Activated CD4-positive, alpha-beta T cell treated with anti-CD3 and anti-CD28 coated beads, Interleukin-2, Interleukin-6, amounts not matched to agents 100 ng/mL and 50 ng/mL, durations not matched to agents 16 hours and 8 hours (primary cell): Measurements from ENCODE around the gene ZMYND19.
"Not testable (repeated sequence)": the region's sequence is repeated elsewhere in the genome, so short reads cannot be mapped to it uniquely, and the experiment has no call there.

Experiments
- DNase-seq: peaks from one replicate; pipeline ENCODE4 v3.0.0-alpha.2; 2020

ZMYND19 gene

GRCh38 chr9:137553654-137554053, 36.7 kb downstream of the ZMYND19 start:
- not testable (repeated sequence) for DNase-seq

- no peak for DNase-seq
These were observed 38.1 kb downstream of the ZMYND19 start for GRCh38 chr9:137552022-137552768.

DNA sequence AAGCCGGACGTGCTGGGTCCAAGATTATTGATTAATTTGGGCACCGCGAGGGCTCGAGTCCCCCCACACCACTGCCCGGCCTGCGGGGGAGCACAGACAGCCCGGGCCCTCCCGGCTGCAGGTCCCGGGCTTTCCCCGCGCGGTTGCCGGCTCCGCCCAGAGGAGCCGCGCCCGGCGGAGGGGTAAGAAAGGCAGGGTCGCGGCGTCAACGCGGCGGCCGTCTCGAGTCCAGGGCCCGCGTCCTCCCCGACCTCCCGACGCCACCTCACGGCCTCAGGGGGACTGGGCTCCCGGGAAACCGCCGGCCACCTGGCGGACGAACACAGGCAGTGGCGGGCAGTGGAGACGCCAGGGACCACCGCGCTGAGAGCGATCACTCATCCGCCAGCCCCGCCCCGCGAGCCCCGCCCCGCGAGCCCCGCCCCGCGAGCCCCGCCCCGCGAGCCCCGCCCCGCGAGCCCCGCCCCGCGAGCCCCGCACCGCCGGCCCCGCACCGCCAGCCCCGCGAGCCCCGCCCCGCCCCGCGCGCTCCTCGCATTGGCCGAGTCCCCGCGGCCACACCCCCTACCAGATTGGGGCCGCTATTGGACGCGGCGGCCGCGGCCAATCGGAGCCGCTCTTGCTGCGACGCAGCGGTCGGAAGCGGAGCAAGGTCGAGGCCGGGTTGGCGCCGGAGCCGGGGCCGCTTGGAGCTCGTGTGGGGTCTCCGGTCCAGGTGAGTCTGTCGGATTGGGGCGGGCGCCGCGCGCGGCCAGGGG, 38.9 kb downstream of the ZMYND19 start, which contains the start of gene MRPL41:
MRPL41 (plus strand) TSS at position 616 of the 758 bp plus-strand sequence. CDS start 203 bp downstream, outside the sequence.
- peak; percentile 94 for DNase-seq

- DNase-seq, result not testable (repeated sequence)
These were observed 39.4 kb downstream of the ZMYND19 start for GRCh38 chr9:137550958-137551263.

DNA sequence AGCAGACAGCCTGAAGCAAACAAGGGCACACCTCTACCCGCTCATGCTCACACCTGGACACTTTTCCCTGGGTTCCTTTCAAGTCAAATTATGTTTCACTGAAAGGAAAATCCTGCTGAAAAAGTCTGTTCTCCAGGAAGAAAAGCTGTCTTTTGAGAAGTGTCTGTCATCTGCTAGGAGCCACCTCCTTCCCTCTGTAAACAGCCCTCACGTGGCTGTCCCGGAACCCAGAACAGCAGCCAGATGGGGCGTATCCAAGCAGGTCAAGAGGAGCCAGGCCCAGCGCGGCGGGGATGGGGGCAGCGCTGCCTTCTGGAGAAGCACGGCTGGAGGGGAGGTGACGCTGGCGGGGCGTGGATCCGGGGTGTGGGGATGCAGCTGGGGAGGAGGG, 40.1 kb downstream of the ZMYND19 start, which contains the start of gene PNPLA7:
PNPLA7 (minus strand) TSS at position 172 of the 391 bp plus-strand sequence. CDS start 205 bp downstream, outside the sequence.
- peak; percentile 51 for DNase-seq

GRCh38 chr9:137547687-137548543, 42.4 kb downstream of the ZMYND19 start:
- no peak for DNase-seq

- DNase-seq, result no peak
These were observed 45.2 kb downstream of the ZMYND19 start for GRCh38 chr9:137545123-137545522.

DNA sequence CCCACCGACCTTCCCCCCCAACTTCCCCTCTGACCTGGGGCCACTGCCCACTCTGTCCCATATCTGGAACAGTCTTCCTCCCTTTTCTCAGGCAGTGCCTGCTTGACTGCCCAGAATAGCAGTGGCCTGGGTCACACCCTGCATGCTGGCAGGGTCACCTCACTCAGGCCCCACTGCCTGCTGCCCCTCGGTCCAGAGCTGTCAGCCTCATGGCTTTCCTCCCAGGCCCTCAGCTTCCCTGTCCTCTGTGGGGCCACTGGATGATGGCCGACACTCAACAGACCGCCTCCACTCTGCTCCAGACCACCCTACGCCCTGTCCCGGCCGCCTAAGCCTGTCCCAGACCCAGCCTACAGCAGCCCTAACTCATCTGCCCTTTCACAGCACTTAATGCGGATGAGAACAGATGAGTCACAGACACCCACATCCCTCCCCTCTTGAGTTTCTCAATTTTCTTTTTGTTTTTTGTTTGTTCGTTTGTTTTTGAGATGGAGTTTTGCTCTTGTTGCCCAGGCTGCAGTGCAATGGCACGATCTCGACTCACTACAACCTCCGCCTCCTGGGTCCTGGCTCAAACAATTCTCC, 46.0 kb downstream of the ZMYND19 start:
- no peak for DNase-seq

- no peak for DNase-seq
These were observed 46.9 kb downstream of the ZMYND19 start for GRCh38 chr9:137543237-137543963.

- no peak for DNase-seq
These were observed 47.8 kb downstream of the ZMYND19 start for GRCh38 chr9:137542486-137542885.

- no peak for DNase-seq
These were observed 49.8 kb downstream of the ZMYND19 start for GRCh38 chr9:137540536-137540935.

DNA sequence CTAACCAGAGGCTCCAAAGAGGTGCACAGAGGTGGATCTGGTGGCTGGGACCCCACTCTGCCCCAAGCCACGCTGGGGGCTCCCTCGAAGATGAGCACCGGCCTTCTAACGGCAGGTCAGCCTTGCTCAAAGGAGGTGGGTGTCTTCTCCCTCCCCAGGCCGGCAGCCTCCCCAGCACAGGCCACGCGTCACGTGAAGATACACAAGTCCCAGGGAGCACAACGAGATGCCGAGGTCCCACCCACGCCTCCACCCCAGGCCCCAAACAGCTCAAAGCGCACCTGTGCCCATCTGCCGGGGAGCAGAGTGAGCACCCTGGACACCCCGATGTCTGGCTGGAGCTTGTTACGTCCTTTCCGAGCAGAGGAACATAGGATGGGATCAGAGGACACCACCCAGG, 52.3 kb downstream of the ZMYND19 start:
- no peak for DNase-seq

- DNase-seq, result peak; percentile 10
These were observed 53.6 kb downstream of the ZMYND19 start for GRCh38 chr9:137536594-137537131.

DNA sequence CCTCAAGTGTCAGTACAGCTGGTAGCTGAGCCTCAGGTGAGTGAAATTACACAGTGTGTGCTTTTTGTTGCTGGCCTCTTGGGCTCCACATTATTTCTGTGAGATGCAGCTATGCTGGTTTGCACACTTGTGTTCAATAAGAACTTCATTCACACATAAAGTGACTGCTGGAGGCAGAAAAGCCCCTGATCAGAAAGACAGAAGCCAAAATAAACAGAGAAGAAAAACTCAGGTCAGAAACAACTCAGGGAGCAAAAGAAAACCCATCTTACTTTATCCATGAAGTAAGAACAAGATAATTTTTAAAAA, 55.2 kb downstream of the ZMYND19 start:
- DNase-seq, result no peak

DNA sequence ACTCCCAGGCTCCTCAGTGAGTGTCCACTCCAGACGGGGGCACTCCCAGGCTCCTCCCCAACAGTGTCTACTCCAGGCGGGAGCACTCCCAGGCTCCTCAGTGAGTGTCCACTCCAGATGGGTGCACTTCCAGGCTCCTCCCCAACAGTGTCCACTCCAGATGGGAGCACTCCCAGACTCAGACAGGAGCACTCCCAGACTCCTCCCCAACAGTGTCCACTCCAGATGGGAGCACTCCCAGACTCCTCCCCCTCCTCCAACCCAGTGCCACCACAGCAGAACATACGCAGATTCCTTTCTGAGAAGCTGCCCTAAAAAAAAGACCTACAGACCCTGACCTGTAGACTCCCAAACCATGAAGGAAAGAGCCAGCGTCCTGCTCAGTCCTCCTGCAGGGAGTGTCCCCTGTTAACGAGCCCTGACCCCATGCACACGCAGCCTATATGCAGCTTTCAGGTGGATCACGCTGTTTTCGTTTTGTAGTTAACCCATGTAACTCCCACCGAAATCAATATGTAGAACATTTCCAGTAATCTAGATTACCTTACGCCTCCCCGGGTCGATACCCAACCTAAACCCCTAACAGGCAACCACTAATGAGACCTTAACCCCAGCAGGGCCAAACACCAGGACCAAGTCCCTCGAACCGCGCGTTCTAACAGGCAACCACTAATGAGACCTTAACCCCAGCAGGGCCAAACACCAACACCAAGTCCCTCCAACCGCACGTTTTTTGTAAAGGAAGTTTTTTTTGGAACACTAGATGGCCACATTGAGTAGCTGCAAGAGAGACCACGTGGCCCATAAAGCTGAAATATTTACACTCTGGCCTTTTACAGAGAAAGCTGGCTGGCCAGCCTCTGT, 55.8 kb downstream of the ZMYND19 start:
- DNase-seq, result peak; percentile 60

DNA sequence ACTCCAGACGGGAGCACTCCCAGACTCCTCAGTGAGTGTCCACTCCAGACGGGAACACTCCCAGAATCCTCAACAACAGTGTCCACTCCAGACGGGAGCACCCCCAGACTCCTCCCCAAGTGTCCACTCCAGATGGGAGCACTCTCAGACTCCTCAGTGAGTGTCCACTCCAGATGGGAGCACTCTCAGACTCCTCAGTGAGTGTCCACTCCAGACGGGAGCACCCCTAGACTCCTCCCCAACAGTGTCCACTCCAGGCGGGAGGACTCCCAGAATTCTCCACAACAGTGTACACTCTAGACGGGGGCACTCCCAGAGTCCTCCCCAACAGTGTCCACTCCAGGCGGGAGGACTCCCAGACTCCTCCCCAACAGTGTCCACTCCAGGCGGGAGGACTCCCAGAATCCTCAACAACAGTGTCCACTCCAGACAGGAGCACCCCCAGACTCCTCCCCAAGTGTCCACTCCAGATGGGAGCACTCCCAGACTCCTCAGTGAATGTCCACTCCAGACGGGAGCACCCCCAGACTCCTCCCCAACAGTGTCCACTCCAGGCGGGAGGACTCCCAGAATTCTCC, 57.3 kb downstream of the ZMYND19 start:
- DNase-seq, result not testable (repeated sequence)
